Suprapubic skin (tissue), 4 donors: ENCODE data around the gene FOXA3.

Experiments used
- CTCF ChIP-seq, 2 donors: fragments of 200-600 bp in 1 of 2; fragments of 450-650 bp in 1 of 2; sonication (generic) in 1 of 2; IDR thresholded peaks; one replicate each; pipeline ENCODE4 v1.5.1; 2016 to 2019; ENCODE audit warnings: antibody characterized with exemption in 2 of 2, mild to moderate bottlenecking in 1 of 2, moderate library complexity in 1 of 2
- EP300 ChIP-seq: sonication (generic); formaldehyde crosslinking; IDR thresholded peaks from one replicate; pipeline ENCODE4 v1.6.1; 2017; ENCODE audit warnings: antibody characterized with exemption
- POLR2A ChIP-seq, 2 donors: fragments of 450-650 bp; IDR thresholded peaks; one replicate each; pipeline ENCODE4 v1.6.1; 2017; ENCODE audit warnings: antibody characterized with exemption in 2 of 2, mild to moderate bottlenecking in 2 of 2, moderate library complexity in 2 of 2
- POLR2AphosphoS5 ChIP-seq, 3 donors: sonication (generic); formaldehyde crosslinking; IDR thresholded peaks; one replicate each; pipeline ENCODE4 v1.6.1; 2017; ENCODE audit warnings: antibody characterized with exemption in 3 of 3

GRCh38 chr19:45920458-45920857, 56.3 kb downstream of the FOXA3 start:
- TF ChIP-seq CTCF (IDR thresholded peaks at IDR 0.05) (no peak), POLR2A (IDR thresholded peaks at IDR 0.05) (no peak), POLR2AphosphoS5 (IDR thresholded peaks at IDR 0.05) (no peak), EP300 (no peak)
